ENCODE data around the gene BLOC1S6.

BLOC1S6 gene

DNA sequence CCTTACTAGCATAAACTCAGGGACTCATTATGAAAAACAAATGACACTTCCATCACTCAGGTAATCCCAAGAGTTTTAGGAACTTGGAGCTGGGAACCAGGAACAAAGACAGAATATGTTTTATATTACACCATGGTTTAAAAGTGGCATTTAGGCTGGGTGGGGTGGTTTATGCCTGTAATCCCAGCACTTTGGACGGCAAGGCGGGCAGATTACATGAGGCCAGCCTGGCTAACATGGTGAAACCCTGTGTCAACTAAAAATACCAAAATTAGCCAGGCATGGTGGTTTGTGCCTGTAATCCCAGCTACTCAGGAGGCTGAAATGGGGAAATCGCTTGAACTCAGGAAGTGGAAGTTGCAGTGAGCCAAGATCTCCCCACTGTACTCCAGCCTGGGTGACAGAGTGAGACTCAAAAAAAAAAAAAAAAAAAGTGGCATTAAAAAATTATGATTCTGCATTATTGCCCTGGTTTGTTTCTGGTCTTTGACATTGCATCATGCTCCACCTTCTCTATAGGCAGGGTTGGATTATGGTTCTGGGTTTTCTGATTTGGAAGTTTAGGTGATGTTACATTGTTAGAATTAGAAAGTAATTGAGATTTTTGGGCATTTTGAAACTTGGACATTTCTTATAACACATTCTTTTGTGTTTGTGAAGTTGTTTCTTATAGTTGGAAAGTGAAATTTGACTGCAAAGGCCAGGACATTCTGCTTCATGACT lies 66.7 kb downstream of the BLOC1S6 start:
- H3K27me3 ChIP-seq (ENCODE audit: insufficient read depth, low read depth), result no peaks in the 10 kb centered on the region
- no peak overlapping the region for H2AFZ ChIP-seq (ENCODE audit: low read depth)
- H3K9ac ChIP-seq, result no peak overlapping the region
- H3K4me2 ChIP-seq, result no peak overlapping the region
- H4K20me1 ChIP-seq (ENCODE audit: insufficient read depth), result no peaks in the 10 kb centered on the region
- no peak overlapping the region for H3K4me3 ChIP-seq (IDR thresholded peaks at IDR 0.05; ENCODE audit: insufficient read depth, low read depth, low read length)
- H3K36me3 ChIP-seq (ENCODE audit: insufficient read depth), result no peaks in the 10 kb centered on the region
- H3K79me2 ChIP-seq (ENCODE audit: insufficient read depth, low read depth), result no peaks in the 10 kb centered on the region; the same call in 1 of the 2 replicates
- TF ChIP-seq, protein P1, sequence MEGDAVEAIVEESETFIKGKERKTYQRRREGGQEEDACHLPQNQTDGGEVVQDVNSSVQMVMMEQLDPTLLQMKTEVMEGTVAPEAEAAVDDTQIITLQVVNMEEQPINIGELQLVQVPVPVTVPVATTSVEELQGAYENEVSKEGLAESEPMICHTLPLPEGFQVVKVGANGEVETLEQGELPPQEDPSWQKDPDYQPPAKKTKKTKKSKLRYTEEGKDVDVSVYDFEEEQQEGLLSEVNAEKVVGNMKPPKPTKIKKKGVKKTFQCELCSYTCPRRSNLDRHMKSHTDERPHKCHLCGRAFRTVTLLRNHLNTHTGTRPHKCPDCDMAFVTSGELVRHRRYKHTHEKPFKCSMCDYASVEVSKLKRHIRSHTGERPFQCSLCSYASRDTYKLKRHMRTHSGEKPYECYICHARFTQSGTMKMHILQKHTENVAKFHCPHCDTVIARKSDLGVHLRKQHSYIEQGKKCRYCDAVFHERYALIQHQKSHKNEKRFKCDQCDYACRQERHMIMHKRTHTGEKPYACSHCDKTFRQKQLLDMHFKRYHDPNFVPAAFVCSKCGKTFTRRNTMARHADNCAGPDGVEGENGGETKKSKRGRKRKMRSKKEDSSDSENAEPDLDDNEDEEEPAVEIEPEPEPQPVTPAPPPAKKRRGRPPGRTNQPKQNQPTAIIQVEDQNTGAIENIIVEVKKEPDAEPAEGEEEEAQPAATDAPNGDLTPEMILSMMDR (conservative IDR thresholded peaks at IDR 0.05; ENCODE audit: low read depth, low read length), result no peak
- H3K4me1 ChIP-seq (ENCODE audit: low read depth, poor library complexity, severe bottlenecking), result peaks cover 14% of the 10 kb centered on the region
- no peak overlapping the region for H3K27ac ChIP-seq

DNA sequence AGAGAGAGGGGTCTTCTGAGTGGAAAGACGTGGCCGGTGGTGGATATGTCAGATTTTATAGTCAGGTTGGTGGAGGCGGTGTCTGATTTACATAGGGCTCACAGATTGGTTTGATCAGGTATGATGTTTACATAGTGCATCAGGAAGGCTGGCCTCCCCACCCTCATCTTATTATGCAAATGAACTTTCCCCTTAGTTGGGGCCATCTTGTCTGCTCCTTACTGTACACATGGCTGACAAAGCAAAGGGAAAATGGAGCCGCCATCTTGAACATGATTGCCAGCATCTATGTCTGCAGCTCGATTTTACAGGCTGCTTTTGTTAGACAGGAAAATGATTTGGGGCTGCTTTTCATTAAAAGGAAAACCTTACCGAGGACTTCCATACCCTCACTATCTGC lies 67.6 kb downstream of the BLOC1S6 start:
- Histone ChIP-seq H3K27ac (no peak overlapping the region), H2AFZ (ENCODE audit: low read depth) (no peak overlapping the region), H3K9ac (no peak overlapping the region), H3K4me3 (IDR thresholded peaks at IDR 0.05; ENCODE audit: insufficient read depth, low read depth, low read length) (no peak overlapping the region), H3K79me2 (ENCODE audit: insufficient read depth, low read depth) (no peaks in the 10 kb centered on the region; the same call in 1 of the 2 replicates), H4K20me1 (ENCODE audit: insufficient read depth) (no peaks in the 10 kb centered on the region), H3K4me1 (ENCODE audit: low read depth, poor library complexity, severe bottlenecking) (peaks cover 5% of the 10 kb centered on the region), H3K36me3 (ENCODE audit: insufficient read depth) (no peaks in the 10 kb centered on the region), H3K4me2 (no peak overlapping the region), H3K27me3 (ENCODE audit: insufficient read depth, low read depth) (no peaks in the 10 kb centered on the region)
- TF ChIP-seq, protein P1 (conservative IDR thresholded peaks at IDR 0.05; ENCODE audit: low read depth, low read length), result no peak

DNA sequence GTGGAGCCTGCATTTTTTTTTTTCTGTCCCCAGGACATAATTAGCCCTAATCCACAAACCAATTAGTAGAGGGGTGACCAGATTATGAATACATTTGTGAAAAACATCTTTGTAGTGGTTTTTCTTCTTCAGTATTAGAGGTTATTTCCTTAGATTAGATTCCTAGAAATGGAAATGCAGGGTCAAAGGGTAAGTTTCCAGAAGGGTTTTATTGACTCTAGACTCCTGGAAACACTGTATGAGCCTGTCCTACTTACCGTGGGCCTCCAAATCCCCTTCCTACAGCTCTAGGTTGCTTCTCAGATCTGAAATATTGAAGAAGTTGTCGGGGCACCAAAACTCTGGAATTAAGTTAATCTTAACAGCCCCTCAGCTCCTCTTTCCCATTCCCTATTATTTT lies 70.1 kb downstream of the BLOC1S6 start:
- Histone ChIP-seq H3K4me1 (ENCODE audit: low read depth, poor library complexity, severe bottlenecking) (peaks cover 5% of the 10 kb centered on the region), H3K79me2 (ENCODE audit: insufficient read depth, low read depth) (no peaks in the 10 kb centered on the region; the same call in 1 of the 2 replicates), H3K9ac (no peak overlapping the region), H3K27ac (no peak overlapping the region), H3K36me3 (ENCODE audit: insufficient read depth) (no peaks in the 10 kb centered on the region), H3K27me3 (ENCODE audit: insufficient read depth, low read depth) (no peaks in the 10 kb centered on the region), H2AFZ (ENCODE audit: low read depth) (no peak overlapping the region), H3K4me2 (no peak overlapping the region), H4K20me1 (ENCODE audit: insufficient read depth) (no peaks in the 10 kb centered on the region), H3K4me3 (IDR thresholded peaks at IDR 0.05; ENCODE audit: insufficient read depth, low read depth, low read length) (no peak overlapping the region)
- TF ChIP-seq, protein P1 (conservative IDR thresholded peaks at IDR 0.05; ENCODE audit: low read depth, low read length), result no peak

DNA sequence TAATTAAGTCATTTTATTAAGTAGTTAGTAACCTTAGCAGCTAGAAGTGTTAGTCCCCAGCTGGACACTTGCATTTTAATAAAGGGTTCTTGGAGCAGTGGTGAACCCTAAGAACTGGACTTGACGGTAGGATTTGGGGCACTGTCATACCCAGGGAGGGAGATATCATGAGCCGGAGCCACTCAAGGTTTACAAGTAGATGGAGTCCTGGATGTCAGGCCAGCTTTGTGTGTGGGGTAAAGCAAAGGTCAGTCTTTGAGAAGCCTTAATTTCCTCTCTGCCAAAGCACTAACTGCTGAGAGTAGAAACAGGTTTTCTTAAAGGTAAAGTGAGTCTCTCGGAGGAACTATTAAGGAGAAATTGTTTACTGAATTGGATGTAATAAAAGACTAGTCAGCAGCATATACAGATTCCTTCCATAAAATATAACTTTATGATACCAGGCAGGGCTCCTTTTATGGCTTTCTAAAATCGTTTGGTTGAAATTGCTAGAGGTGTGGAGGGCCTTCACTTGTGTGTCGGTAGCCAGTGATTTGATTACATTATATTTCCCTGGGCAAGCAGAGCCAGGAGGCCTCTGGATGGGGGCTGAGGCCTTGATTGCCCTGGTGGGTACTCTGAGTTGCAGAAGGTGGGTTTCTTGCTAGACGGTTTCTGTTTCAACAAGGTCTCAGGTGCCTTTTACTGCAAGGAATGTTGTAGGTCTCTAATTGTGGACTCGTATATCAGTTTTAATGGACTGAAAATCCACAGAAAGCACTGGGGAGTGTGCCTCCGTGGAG lies 70.8 kb downstream of the BLOC1S6 start:
- Histone ChIP-seq H3K27me3 (ENCODE audit: insufficient read depth, low read depth) (no peaks in the 10 kb centered on the region), H3K9ac (no peak overlapping the region), H3K4me2 (no peak overlapping the region), H4K20me1 (ENCODE audit: insufficient read depth) (no peaks in the 10 kb centered on the region), H3K79me2 (ENCODE audit: insufficient read depth, low read depth) (no peaks in the 10 kb centered on the region; the same call in 1 of the 2 replicates), H3K27ac (no peak overlapping the region), H2AFZ (ENCODE audit: low read depth) (no peak overlapping the region), H3K4me3 (IDR thresholded peaks at IDR 0.05; ENCODE audit: insufficient read depth, low read depth, low read length) (no peak overlapping the region), H3K36me3 (ENCODE audit: insufficient read depth) (no peaks in the 10 kb centered on the region), H3K4me1 (ENCODE audit: low read depth, poor library complexity, severe bottlenecking) (peaks cover 5% of the 10 kb centered on the region)
- TF ChIP-seq, protein P1 (conservative IDR thresholded peaks at IDR 0.05; ENCODE audit: low read depth, low read length), result no peak

All from KMS-11 (cell line).